ENCODE results near the gene KRTAP19-6.
"Not testable (repeated sequence)": the region's sequence is repeated elsewhere in the genome, so short reads cannot be mapped to it uniquely, and the experiment has no call there.

Gene KRTAP19-6

GRCh38 chr21:30541764-30542163 is at the start of gene KRTAP19-6:
KRTAP19-6 (minus strand) TSS chr21:30541864; CDS start chr21:30541833, 31 bp downstream.
- no peak for DNase-seq (ENCODE audit: low spot score)

- no peak for DNase-seq (ENCODE audit: low spot score)
These were observed 48.6 kb upstream of the KRTAP19-6 start, which contains the start of gene KRTAP22-2 for GRCh38 chr21:30590297-30590696. KRTAP22-2 (minus strand) TSS chr21:30590397.

GRCh38 chr21:30582870-30583269 is 41.2 kb upstream of the KRTAP19-6 start:
- DNase-seq (ENCODE audit: low spot score) = no peak

- no peak for DNase-seq (ENCODE audit: low spot score)
These were observed 38.5 kb upstream of the KRTAP19-6 start for GRCh38 chr21:30580132-30580531.

GRCh38 chr21:30579346-30579745 is 37.7 kb upstream of the KRTAP19-6 start:
- no peak for DNase-seq (ENCODE audit: low spot score)

GRCh38 chr21:30577766-30578165 is 36.1 kb upstream of the KRTAP19-6 start:
- DNase-seq (ENCODE audit: low spot score) = no peak

- DNase-seq (ENCODE audit: low spot score) = no peak
These were observed 26.0 kb upstream of the KRTAP19-6 start for GRCh38 chr21:30567617-30568016.

- no peak for DNase-seq (ENCODE audit: low spot score)
These were observed 22.0 kb upstream of the KRTAP19-6 start for GRCh38 chr21:30563630-30564029.

- DNase-seq (ENCODE audit: low spot score) = no peak
These were observed 21.4 kb upstream of the KRTAP19-6 start for GRCh38 chr21:30563072-30563471.

- no peak for DNase-seq (ENCODE audit: low spot score)
These were observed 20.3 kb upstream of the KRTAP19-6 start for GRCh38 chr21:30561957-30562356.

- DNase-seq (ENCODE audit: low spot score) = no peak
These were observed 19.7 kb upstream of the KRTAP19-6 start, which contains the start of gene KRTAP19-7 for GRCh38 chr21:30561264-30561895. KRTAP19-7 (minus strand) TSS chr21:30561314; CDS start chr21:30561289, 25 bp downstream.

- DNase-seq (ENCODE audit: low spot score) = no peak
These were observed 13.4 kb upstream of the KRTAP19-6 start for GRCh38 chr21:30555095-30555494.

- no peak for DNase-seq (ENCODE audit: low spot score)
These were observed 11.1 kb upstream of the KRTAP19-6 start for GRCh38 chr21:30552782-30553181.

- DNase-seq (ENCODE audit: low spot score) = no peak
These were observed 22.8 kb downstream of the KRTAP19-6 start for GRCh38 chr21:30518876-30519275.

GRCh38 chr21:30515681-30516080 is 26.0 kb downstream of the KRTAP19-6 start:
- DNase-seq (ENCODE audit: low spot score) = no peak

- DNase-seq (ENCODE audit: low spot score) = not testable (repeated sequence)
These were observed 36.0 kb downstream of the KRTAP19-6 start for GRCh38 chr21:30505621-30506205.

- no peak for DNase-seq (ENCODE audit: low spot score)
These were observed 39.6 kb downstream of the KRTAP19-6 start, which contains the start of gene KRTAP19-5 for GRCh38 chr21:30502041-30502440. KRTAP19-5 (minus strand) TSS chr21:30502141; CDS start chr21:30502090, 51 bp downstream.

- DNase-seq (ENCODE audit: low spot score) = no peak
These were observed 44.6 kb downstream of the KRTAP19-6 start, which contains the start of gene KRTAP19-4 for GRCh38 chr21:30497065-30497464. KRTAP19-4 (minus strand) TSS chr21:30497165; CDS start chr21:30497110, 55 bp downstream.

- no peak for DNase-seq (ENCODE audit: low spot score)
These were observed 49.7 kb downstream of the KRTAP19-6 start, which contains the start of gene KRTAP19-3 for GRCh38 chr21:30491963-30492428. KRTAP19-3 (minus strand) TSS chr21:30492013; CDS start chr21:30491957, 56 bp downstream.
